ENCODE data around the gene NCKAP5. TPM values are rescaled to one million over a fixed set of nuclear protein-coding genes. Genes with fewer than 3 reads are reported as not detected.

Gene NCKAP5
- total RNA-seq, 1 donor from 2014 or later, result 7.7 TPM

- no peak for DNase-seq (ENCODE audit: extremely low spot score, unreplicated experiment)
- H3K36me3 Mint-ChIP-seq, result no peaks in the 10 kb centered on the region
- H3K27me3 Mint-ChIP-seq, result no peaks in the 10 kb centered on the region
- H3K27ac Mint-ChIP-seq, result no peak overlapping the region
- no peaks in the 10 kb centered on the region for H3K4me1 Mint-ChIP-seq (ENCODE audit: unreplicated experiment)
- no peak overlapping the region for H3K4me3 Mint-ChIP-seq
- no peak for TF ChIP-seq CTCF (conservative IDR thresholded peaks at IDR 0.05)
- no peaks in the 10 kb centered on the region for H3K9me3 Mint-ChIP-seq
Observed at GRCh38 chr2:133092571-133092970, 475.7 kb downstream of the NCKAP5 start.

- Mint-ChIP-seq H3K36me3 (no peaks in the 10 kb centered on the region), H3K4me1 (ENCODE audit: unreplicated experiment) (peaks cover 8% of the 10 kb centered on the region), H3K4me3 (no peak overlapping the region), H3K27me3 (no peaks in the 10 kb centered on the region), H3K9me3 (no peaks in the 10 kb centered on the region), H3K27ac (no peak overlapping the region)
- DNase-seq (ENCODE audit: extremely low spot score, unreplicated experiment), result no peak
- no peak for TF ChIP-seq CTCF (conservative IDR thresholded peaks at IDR 0.05)
Observed at GRCh38 chr2:133090358-133090757, 477.9 kb downstream of the NCKAP5 start.

- Mint-ChIP-seq H3K4me1 (ENCODE audit: unreplicated experiment) (peaks cover 9% of the 10 kb centered on the region), H3K27me3 (no peaks in the 10 kb centered on the region), H3K27ac (no peak overlapping the region), H3K36me3 (no peaks in the 10 kb centered on the region), H3K9me3 (no peaks in the 10 kb centered on the region), H3K4me3 (no peak overlapping the region)
- DNase-seq (ENCODE audit: extremely low spot score, unreplicated experiment), result no peak
- no peak for TF ChIP-seq CTCF (conservative IDR thresholded peaks at IDR 0.05)
Observed at GRCh38 chr2:133086176-133086575, 482.1 kb downstream of the NCKAP5 start.

GRCh38 chr2:133085646-133086045, 482.6 kb downstream of the NCKAP5 start:
- H3K27ac Mint-ChIP-seq, result no peak overlapping the region
- H3K9me3 Mint-ChIP-seq, result no peaks in the 10 kb centered on the region
- DNase-seq (ENCODE audit: extremely low spot score, unreplicated experiment), result no peak

GRCh38 chr2:133082034-133082433, 486.2 kb downstream of the NCKAP5 start:
- H3K9me3 Mint-ChIP-seq, result no peaks in the 10 kb centered on the region
- DNase-seq (ENCODE audit: extremely low spot score, unreplicated experiment), result no peak
- H3K4me1 Mint-ChIP-seq (ENCODE audit: unreplicated experiment), result peaks cover 12% of the 10 kb centered on the region
- H3K27ac Mint-ChIP-seq, result no peak overlapping the region
- no peak for TF ChIP-seq CTCF (conservative IDR thresholded peaks at IDR 0.05)
- H3K27me3 Mint-ChIP-seq, result no peaks in the 10 kb centered on the region
- H3K4me3 Mint-ChIP-seq, result no peak overlapping the region
- no peaks in the 10 kb centered on the region for H3K36me3 Mint-ChIP-seq

More at GRCh38 chr2:133085646-133086045, 482.6 kb downstream of the NCKAP5 start:
- no peak for TF ChIP-seq CTCF (conservative IDR thresholded peaks at IDR 0.05)
- Mint-ChIP-seq H3K27me3 (no peaks in the 10 kb centered on the region), H3K4me1 (ENCODE audit: unreplicated experiment) (peaks cover 10% of the 10 kb centered on the region), H3K36me3 (no peaks in the 10 kb centered on the region), H3K4me3 (no peak overlapping the region)

- H3K27ac Mint-ChIP-seq, result no peak overlapping the region
- no peak overlapping the region for H3K4me3 Mint-ChIP-seq
- no peaks in the 10 kb centered on the region for H3K9me3 Mint-ChIP-seq
- no peaks in the 10 kb centered on the region for H3K27me3 Mint-ChIP-seq
- H3K4me1 Mint-ChIP-seq (ENCODE audit: unreplicated experiment), result peaks cover 9% of the 10 kb centered on the region
- no peak for DNase-seq (ENCODE audit: extremely low spot score, unreplicated experiment)
- TF ChIP-seq CTCF (conservative IDR thresholded peaks at IDR 0.05), result no peak
- no peaks in the 10 kb centered on the region for H3K36me3 Mint-ChIP-seq
Observed at GRCh38 chr2:133080822-133081221, 487.4 kb downstream of the NCKAP5 start.
